GM18873 (cell line): Measurements from ENCODE around the gene POLR2A.

ENCODE experiments used
- ATAC-seq: cut with Tn5 transposase; IDR thresholded peaks from one replicate; pipeline ENCODE4 v1.9.1; 2021; ENCODE audit warnings: mild to moderate bottlenecking, moderate library complexity, moderate number of reproducible peaks; ENCODE audit not compliant: unreplicated experiment, low FRiP score

The POLR2A gene

DNA sequence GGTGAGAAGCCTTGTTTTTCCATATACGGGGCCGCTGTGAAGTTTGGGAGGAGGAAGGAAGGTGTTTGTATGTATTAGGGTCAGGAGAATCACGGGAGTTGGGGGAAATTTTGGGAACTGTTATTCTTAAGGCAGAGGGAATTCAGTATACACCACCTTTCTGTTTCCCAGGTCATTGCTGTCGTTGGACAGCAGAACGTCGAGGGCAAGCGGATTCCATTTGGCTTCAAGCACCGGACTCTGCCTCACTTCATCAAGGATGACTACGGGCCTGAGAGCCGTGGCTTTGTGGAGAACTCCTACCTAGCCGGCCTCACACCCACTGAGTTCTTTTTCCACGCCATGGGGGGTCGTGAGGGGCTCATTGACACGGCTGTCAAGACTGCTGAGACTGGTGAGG lies 17.6 kb downstream of the POLR2A start:
- no peak for ATAC-seq

DNA sequence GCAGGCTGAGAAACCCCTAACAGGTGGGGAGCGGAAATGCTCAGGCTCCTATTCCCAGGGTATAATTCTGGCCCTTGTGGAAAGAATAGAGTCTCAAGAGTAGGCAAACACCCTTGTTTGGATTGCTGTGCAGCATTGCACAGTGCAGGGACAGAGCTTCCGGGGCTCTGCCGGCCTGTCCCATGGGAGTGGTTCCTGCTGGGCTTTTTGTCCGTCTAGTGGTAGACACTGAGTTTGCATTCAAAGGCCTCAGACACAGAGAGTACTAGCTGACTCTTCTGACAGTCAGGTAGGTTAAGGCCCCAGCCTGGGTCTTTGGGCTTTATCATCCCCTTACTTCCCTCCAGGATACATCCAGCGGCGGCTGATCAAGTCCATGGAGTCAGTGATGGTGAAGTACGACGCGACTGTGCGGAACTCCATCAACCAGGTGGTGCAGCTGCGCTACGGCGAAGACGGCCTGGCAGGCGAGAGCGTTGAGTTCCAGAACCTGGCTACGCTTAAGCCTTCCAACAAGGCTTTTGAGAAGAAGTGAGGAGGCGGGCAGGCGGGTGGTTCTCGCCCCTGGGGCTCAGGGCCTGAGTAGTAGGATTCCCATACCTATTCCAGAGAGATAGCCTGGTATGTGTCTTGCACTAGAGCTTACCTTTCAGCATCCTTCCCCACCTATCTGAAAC lies 18.1 kb downstream of the POLR2A start:
- ATAC-seq = no peak

DNA sequence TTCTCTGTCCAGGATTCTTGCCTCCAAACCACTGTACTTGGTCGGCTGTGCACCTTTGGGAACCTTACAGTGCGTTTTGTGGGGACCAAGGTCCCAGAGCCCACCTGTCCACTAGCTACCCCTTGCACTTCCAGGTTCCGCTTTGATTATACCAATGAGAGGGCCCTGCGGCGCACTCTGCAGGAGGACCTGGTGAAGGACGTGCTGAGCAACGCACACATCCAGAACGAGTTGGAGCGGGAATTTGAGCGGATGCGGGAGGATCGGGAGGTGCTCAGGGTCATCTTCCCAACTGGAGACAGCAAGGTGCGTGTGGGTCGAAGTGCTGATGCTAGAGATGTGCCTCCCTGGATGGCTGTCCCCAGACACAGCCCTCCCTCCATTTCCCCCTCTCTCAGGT lies 18.8 kb downstream of the POLR2A start:
- ATAC-seq = no peak

- ATAC-seq = no peak
These were observed 19.4 kb downstream of the POLR2A start for GRCh38 chr17:7503521-7503920.

DNA sequence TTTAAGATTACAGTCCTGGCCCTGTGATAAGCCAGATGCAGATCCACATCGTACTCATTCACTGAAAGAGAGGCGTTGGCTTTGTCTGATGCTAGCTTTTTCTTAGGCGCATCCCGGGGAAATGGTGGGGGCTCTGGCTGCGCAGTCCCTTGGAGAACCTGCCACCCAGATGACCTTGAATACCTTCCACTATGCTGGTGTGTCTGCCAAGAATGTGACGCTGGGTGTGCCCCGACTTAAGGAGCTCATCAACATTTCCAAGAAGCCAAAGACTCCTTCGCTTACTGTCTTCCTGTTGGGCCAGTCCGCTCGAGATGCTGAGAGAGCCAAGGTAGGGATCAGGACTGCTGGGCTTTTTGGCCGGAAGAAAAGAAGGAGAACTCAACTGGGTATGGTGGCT lies 24.0 kb downstream of the POLR2A start:
- ATAC-seq = no peak

DNA sequence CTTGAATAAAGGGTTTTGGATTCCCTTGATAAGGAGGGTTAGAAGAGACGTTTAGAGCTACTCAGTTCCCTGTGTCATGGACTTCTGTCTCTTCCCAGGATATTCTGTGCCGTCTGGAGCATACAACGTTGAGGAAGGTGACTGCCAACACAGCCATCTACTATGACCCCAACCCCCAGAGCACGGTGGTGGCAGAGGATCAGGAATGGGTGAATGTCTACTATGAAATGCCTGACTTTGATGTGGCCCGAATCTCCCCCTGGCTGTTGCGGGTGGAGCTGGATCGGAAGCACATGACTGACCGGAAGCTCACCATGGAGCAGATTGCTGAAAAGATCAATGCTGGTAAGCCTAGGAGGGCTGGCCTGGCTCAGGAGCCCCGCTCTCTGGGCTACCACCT lies 24.7 kb downstream of the POLR2A start:
- ATAC-seq = no peak

GRCh38 chr17:7509937-7510336 lies 25.8 kb downstream of the POLR2A start:
- ATAC-seq = no peak

DNA sequence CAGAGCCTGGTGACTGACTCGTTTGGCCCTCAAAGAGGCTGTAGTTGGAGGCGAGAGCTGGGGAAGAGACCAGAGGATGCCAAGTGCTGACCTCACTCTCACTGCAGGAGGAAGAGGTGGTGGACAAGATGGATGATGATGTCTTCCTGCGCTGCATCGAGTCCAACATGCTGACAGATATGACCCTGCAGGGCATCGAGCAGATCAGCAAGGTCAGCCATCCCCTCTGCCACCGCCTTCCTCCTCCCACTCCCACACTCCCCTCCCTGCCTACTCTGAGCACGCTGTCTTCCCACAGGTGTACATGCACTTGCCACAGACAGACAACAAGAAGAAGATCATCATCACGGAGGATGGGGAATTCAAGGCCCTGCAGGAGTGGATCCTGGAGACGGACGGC lies 26.9 kb downstream of the POLR2A start:
- no peak for ATAC-seq

GRCh38 chr17:7512105-7512504 lies 27.9 kb downstream of the POLR2A start:
- no peak for ATAC-seq

GRCh38 chr17:7512824-7513540 lies 28.8 kb downstream of the POLR2A start:
- ATAC-seq = no peak

- ATAC-seq = no peak
These were observed 29.8 kb downstream of the POLR2A start for GRCh38 chr17:7513850-7514419.

- no peak for ATAC-seq
These were observed 31.9 kb downstream of the POLR2A start for GRCh38 chr17:7515911-7516610.

DNA sequence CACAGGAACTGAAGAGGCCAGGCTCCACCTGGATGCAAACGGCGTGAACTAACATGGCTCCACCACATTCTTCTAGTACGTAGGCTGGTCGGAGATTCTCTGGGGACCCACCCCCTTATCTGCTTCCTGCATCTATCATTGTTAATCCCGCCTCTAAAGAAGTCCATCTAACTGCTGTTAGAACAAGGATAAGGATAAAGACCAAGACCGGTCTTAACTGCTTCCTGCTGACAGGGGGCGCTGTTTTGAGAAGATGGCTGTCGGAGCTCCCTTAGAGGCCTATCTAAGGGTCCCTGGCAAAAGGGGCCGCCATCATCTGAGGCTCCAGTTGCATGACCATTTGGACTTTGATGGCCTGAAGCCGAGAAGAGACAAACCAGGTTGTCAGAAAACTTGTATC lies 38.9 kb downstream of the POLR2A start:
- no peak for ATAC-seq

DNA sequence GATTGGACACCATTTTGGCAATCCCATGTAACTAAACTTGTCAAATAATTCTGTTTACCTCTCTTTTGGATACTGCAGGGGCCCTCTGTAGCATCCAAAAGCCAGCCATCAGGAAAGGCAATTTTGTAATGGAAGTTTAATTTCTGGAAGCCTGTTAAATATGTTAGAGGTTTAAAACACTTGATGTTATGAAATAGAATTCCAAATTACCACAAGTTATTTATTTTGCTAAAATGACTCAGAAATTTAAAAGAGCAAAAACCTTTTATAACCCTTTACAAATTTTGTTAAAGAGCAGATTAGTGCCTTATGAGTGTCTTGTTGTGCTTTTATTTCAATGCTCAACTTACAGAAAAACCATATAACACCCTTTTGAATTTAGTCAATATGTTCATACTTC lies 44.7 kb downstream of the POLR2A start:
- no peak for ATAC-seq

GRCh38 chr17:7530023-7530900 lies 46.1 kb downstream of the POLR2A start:
- ATAC-seq = no peak

GRCh38 chr17:7538050-7538449 lies 53.9 kb downstream of the POLR2A start:
- ATAC-seq = no peak

GRCh38 chr17:7538891-7539545 lies 54.9 kb downstream of the POLR2A start:
- no peak for ATAC-seq

GRCh38 chr17:7541074-7541621 lies 57.0 kb downstream of the POLR2A start:
- ATAC-seq = no peak

DNA sequence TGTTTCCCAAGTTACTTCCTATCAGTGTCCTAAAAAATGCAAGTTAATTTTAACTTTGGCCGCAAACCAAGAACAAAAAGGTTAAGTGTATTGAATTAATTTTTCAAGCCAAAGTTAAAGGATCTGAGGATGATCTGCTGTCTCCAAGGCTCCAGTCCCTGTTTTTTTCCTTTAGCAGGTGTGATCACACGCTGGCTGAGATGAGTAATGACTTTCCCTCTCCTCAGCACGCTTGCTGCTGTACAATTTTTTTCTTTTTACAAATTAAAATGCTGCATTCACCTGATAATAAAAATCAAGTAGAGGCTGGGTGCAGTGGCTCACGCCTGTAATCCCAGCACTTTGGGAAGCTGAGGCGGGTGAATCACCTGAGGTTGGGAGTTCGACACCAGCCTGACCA lies 60.7 kb downstream of the POLR2A start:
- no peak for ATAC-seq
